Right lobe of liver (tissue), 4 donors: ENCODE data around the gene PLS3.

Experiments used
- CTCF ChIP-seq, 4 donors: fragments of 200-600 bp in 3 of 4; fragments of 450-650 bp in 1 of 4; IDR thresholded peaks; one replicate each; pipeline versions ENCODE4 v1.5.1 to v1.8.0; 2016 to 2022; ENCODE audit warnings: antibody characterized with exemption in 4 of 4, mild to moderate bottlenecking in 2 of 4
- POLR2A ChIP-seq: fragments of 450-650 bp; IDR thresholded peaks from one replicate; pipeline ENCODE4 v1.6.1; 2017; ENCODE audit warnings: antibody characterized with exemption, mild to moderate bottlenecking
- donor health status: DM: no; HTN: no; CAD: no.
- donor health status: DM: no; HTN: no; CAD: no.
- donor health status: DM: no; HTN: yes; CAD: no.

GRCh38 chrX:115650916-115651315 lies 89.9 kb downstream of the PLS3 start:
- TF ChIP-seq CTCF (IDR thresholded peaks at IDR 0.05) (peak; percentile 47 to 66 (median 53)), POLR2A (no peak)
